OCI-LY1 (cell line): Measurements from ENCODE around the gene LTO1.

Experiments used
- H2AFZ ChIP-seq: fragments of 200-600 bp; sonication (generic), shearing (Covaris generic); 2 replicates; pipeline ENCODE4 v1.6.0; 2014; ENCODE audit warnings: antibody characterized with exemption, mild to moderate bottlenecking, low read length
- H3F3A ChIP-seq: fragments of 200-600 bp; sonication (generic), shearing (Covaris generic); 2 replicates; pipeline ENCODE4 v1.6.0; 2014; ENCODE audit warnings: mild to moderate bottlenecking, antibody characterized with exemption, low read length, moderate library complexity; ENCODE audit not compliant: insufficient read depth
- H3K27ac ChIP-seq: fragments of 200-600 bp; sonication (generic); 2 replicates; pipeline ENCODE4 v1.5.1; 2014; ENCODE audit warnings: low read length, mixed run types, mild to moderate bottlenecking, low read depth; ENCODE audit not compliant: poor library complexity, severe bottlenecking
- H3K27me3 ChIP-seq: fragments of 200-600 bp; sonication (generic); 2 replicates; pipeline ENCODE4 v1.6.0; 2014; ENCODE audit warnings: antibody characterized with exemption, mild to moderate bottlenecking, low read length, moderate library complexity; ENCODE audit not compliant: insufficient read depth
- H3K36me3 ChIP-seq: fragments of 200-600 bp; sonication (generic); 2 replicates; pipeline ENCODE4 v1.6.1; 2014; ENCODE audit warnings: mild to moderate bottlenecking, antibody characterized with exemption, low read length, moderate library complexity, mixed read lengths; ENCODE audit not compliant: insufficient read depth
- H3K4me1 ChIP-seq: fragments of 200-600 bp; sonication (generic); 2 replicates; pipeline ENCODE4 v1.5.1; 2014; ENCODE audit warnings: mild to moderate bottlenecking, low read length, moderate library complexity; ENCODE audit not compliant: insufficient read depth, severe bottlenecking
- H3K4me2 ChIP-seq: fragments of 200-600 bp; sonication (generic), shearing (Covaris generic); 2 replicates; pipeline ENCODE4 v1.6.1; 2014; ENCODE audit warnings: low read length
- H3K4me3 ChIP-seq: fragments of 200-600 bp; sonication (generic); 2 replicates; pipeline ENCODE4 v1.5.1; 2014; ENCODE audit warnings: low read length, low read depth, mild to moderate bottlenecking, mixed read lengths; ENCODE audit not compliant: poor library complexity, severe bottlenecking
- H3K79me2 ChIP-seq: fragments of 200-600 bp; shearing (Covaris generic); 2 replicates; pipeline ENCODE4 v1.6.1; 2016; ENCODE audit warnings: mixed run types, low read length, mixed read lengths; ENCODE audit not compliant: insufficient read depth
- H3K9ac ChIP-seq: fragments of 200-600 bp; sonication (generic), shearing (Covaris generic); 2 replicates; pipeline ENCODE4 v1.6.1; 2014; ENCODE audit warnings: mild to moderate bottlenecking, low read length, mixed read lengths
- H3K9me2 ChIP-seq: fragments of 200-600 bp; sonication (generic), shearing (Covaris generic); 2 replicates; pipeline ENCODE4 v1.6.1; 2014; ENCODE audit warnings: low read depth, mild to moderate bottlenecking, low read length, mixed read lengths
- H3K9me3 ChIP-seq: fragments of 200-600 bp; shearing (Covaris generic); 2 replicates; pipeline ENCODE4 v1.6.1; 2014; ENCODE audit warnings: low read length, mixed read lengths
- H4K20me1 ChIP-seq: fragments of 200-600 bp; sonication (generic), shearing (Covaris generic); 2 replicates; pipeline ENCODE4 v1.6.0; 2016; ENCODE audit warnings: mild to moderate bottlenecking, low read length; ENCODE audit not compliant: insufficient read depth
- CTCF ChIP-seq: fragments of 200-600 bp; sonication (generic), shearing (Covaris generic); IDR thresholded peaks from 2 replicates; pipeline ENCODE4 v1.5.1; 2017; ENCODE audit warnings: mild to moderate bottlenecking, antibody characterized with exemption, low read length, moderate library complexity, mixed read lengths
- EZH2 ChIP-seq: fragments of 200-600 bp; sonication (generic), shearing (Covaris generic); IDR thresholded peaks from 2 replicates; pipeline ENCODE4 v1.8.0; 2017; ENCODE audit warnings: borderline replicate concordance, mixed run types, mild to moderate bottlenecking, antibody characterized with exemption, low read length, moderate library complexity, mixed read lengths

The LTO1 gene

GRCh38 chr11:69620683-69621290 is 54.4 kb downstream of the LTO1 start:
- Histone ChIP-seq H3K4me2 (no peak overlapping the region), H3K79me2 (no peaks in the 10 kb centered on the region), H4K20me1 (no peaks in the 10 kb centered on the region), H3K4me1 (no peaks in the 10 kb centered on the region), H3K9ac (no peak overlapping the region), H3K9me2 (no peaks in the 10 kb centered on the region), H3K36me3 (no peaks in the 10 kb centered on the region), H3K4me3 (no peak overlapping the region), H3K27me3 (no peaks in the 10 kb centered on the region), H2AFZ (no peak overlapping the region), H3K27ac (no peak overlapping the region), H3K9me3 (no peaks in the 10 kb centered on the region), H3F3A (no peaks in the 10 kb centered on the region)
- no peak for TF ChIP-seq EZH2
- TF ChIP-seq CTCF = no peak

GRCh38 chr11:69618237-69618636 is 56.9 kb downstream of the LTO1 start:
- no peaks in the 10 kb centered on the region for H3K27me3 ChIP-seq
- TF ChIP-seq EZH2 (no peak), CTCF (no peak)
- no peaks in the 10 kb centered on the region for H3K36me3 ChIP-seq
- no peak overlapping the region for H3K4me3 ChIP-seq
- no peaks in the 10 kb centered on the region for H3K4me1 ChIP-seq
- no peaks in the 10 kb centered on the region for H3K9me2 ChIP-seq
- H3F3A ChIP-seq = no peaks in the 10 kb centered on the region
- H3K9ac ChIP-seq = no peak overlapping the region
- no peak overlapping the region for H3K27ac ChIP-seq
- no peak overlapping the region for H2AFZ ChIP-seq
- no peak overlapping the region for H3K4me2 ChIP-seq
- no peaks in the 10 kb centered on the region for H4K20me1 ChIP-seq
- no peaks in the 10 kb centered on the region for H3K79me2 ChIP-seq
- no peaks in the 10 kb centered on the region for H3K9me3 ChIP-seq

- H3K4me2 ChIP-seq = no peak overlapping the region
- H3K9me2 ChIP-seq = no peaks in the 10 kb centered on the region
- H3F3A ChIP-seq = no peaks in the 10 kb centered on the region
- TF ChIP-seq CTCF (no peak), EZH2 (no peak)
- no peaks in the 10 kb centered on the region for H3K27me3 ChIP-seq
- no peak overlapping the region for H3K27ac ChIP-seq
- no peak overlapping the region for H2AFZ ChIP-seq
- H3K36me3 ChIP-seq = no peaks in the 10 kb centered on the region
- no peak overlapping the region for H3K9ac ChIP-seq
- H3K4me3 ChIP-seq = no peak overlapping the region
- no peaks in the 10 kb centered on the region for H3K79me2 ChIP-seq
- H3K9me3 ChIP-seq = no peaks in the 10 kb centered on the region
- no peaks in the 10 kb centered on the region for H3K4me1 ChIP-seq
- H4K20me1 ChIP-seq = no peaks in the 10 kb centered on the region
These were observed 57.5 kb downstream of the LTO1 start for GRCh38 chr11:69617682-69618081.
